Measurements from ENCODE around the gene SNAI1. TPM values are rescaled to one million over a fixed set of nuclear protein-coding genes. Genes with fewer than 3 reads are reported as not detected.
"Not testable (repeated sequence)": the region's sequence is repeated elsewhere in the genome, so short reads cannot be mapped to it uniquely, and the experiment has no call there.

SNAI1 gene
- total RNA-seq, 1 donor from 2014 or later: 13.4 TPM

DNA sequence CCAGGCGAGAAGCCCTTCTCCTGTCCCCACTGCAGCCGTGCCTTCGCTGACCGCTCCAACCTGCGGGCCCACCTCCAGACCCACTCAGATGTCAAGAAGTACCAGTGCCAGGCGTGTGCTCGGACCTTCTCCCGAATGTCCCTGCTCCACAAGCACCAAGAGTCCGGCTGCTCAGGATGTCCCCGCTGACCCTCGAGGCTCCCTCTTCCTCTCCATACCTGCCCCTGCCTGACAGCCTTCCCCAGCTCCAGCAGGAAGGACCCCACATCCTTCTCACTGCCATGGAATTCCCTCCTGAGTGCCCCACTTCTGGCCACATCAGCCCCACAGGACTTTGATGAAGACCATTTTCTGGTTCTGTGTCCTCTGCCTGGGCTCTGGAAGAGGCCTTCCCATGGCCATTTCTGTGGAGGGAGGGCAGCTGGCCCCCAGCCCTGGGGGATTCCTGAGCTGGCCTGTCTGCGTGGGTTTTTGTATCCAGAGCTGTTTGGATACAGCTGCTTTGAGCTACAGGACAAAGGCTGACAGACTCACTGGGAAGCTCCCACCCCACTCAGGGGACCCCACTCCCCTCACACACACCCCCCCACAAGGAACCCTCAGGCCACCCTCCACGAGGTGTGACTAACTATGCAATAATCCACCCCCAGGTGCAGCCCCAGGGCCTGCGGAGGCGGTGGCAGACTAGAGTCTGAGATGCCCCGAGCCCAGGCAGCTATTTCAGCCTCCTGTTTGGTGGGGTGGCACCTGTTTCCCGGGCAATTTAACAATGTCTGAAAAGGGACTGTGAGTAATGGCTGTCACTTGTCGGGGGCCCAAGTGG is 5.3 kb downstream of the SNAI1 start:
- TF ChIP-seq, protein P1, sequence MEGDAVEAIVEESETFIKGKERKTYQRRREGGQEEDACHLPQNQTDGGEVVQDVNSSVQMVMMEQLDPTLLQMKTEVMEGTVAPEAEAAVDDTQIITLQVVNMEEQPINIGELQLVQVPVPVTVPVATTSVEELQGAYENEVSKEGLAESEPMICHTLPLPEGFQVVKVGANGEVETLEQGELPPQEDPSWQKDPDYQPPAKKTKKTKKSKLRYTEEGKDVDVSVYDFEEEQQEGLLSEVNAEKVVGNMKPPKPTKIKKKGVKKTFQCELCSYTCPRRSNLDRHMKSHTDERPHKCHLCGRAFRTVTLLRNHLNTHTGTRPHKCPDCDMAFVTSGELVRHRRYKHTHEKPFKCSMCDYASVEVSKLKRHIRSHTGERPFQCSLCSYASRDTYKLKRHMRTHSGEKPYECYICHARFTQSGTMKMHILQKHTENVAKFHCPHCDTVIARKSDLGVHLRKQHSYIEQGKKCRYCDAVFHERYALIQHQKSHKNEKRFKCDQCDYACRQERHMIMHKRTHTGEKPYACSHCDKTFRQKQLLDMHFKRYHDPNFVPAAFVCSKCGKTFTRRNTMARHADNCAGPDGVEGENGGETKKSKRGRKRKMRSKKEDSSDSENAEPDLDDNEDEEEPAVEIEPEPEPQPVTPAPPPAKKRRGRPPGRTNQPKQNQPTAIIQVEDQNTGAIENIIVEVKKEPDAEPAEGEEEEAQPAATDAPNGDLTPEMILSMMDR (IDR thresholded peaks at IDR 0.05): no peak
- Mint-ChIP-seq H3K4me3 (ENCODE audit: unreplicated experiment) (peak overlapping the region; percentile 38), H3K4me1 (ENCODE audit: unreplicated experiment) (peaks cover 78% of the 10 kb centered on the region)

GRCh38 chr20:49989234-49990065 is 6.7 kb downstream of the SNAI1 start:
- peak overlapping the region; percentile 91 for H3K27ac Mint-ChIP-seq (ENCODE audit: unreplicated experiment)
- H3K4me1 Mint-ChIP-seq (ENCODE audit: unreplicated experiment): peaks cover 68% of the 10 kb centered on the region
- no peak for DNase-seq (ENCODE audit: extremely low spot score, unreplicated experiment)
- no peaks in the 10 kb centered on the region for H3K9me3 Mint-ChIP-seq (ENCODE audit: unreplicated experiment)
- TF ChIP-seq, protein P1 (IDR thresholded peaks at IDR 0.05): no peak
- H3K36me3 Mint-ChIP-seq (ENCODE audit: unreplicated experiment): peaks cover 31% of the 10 kb centered on the region
- H3K4me3 Mint-ChIP-seq (ENCODE audit: unreplicated experiment): peak overlapping the region; percentile 52
- H3K27me3 Mint-ChIP-seq (ENCODE audit: unreplicated experiment): no peaks in the 10 kb centered on the region

More for the DNA sequence above, 5.3 kb downstream of the SNAI1 start:
- Mint-ChIP-seq H3K27me3 (ENCODE audit: unreplicated experiment) (no peaks in the 10 kb centered on the region), H3K27ac (ENCODE audit: unreplicated experiment) (peak overlapping the region; percentile 91), H3K36me3 (ENCODE audit: unreplicated experiment) (peaks cover 37% of the 10 kb centered on the region), H3K9me3 (ENCODE audit: unreplicated experiment) (no peaks in the 10 kb centered on the region)
- DNase-seq (ENCODE audit: extremely low spot score, unreplicated experiment): no peak

DNA sequence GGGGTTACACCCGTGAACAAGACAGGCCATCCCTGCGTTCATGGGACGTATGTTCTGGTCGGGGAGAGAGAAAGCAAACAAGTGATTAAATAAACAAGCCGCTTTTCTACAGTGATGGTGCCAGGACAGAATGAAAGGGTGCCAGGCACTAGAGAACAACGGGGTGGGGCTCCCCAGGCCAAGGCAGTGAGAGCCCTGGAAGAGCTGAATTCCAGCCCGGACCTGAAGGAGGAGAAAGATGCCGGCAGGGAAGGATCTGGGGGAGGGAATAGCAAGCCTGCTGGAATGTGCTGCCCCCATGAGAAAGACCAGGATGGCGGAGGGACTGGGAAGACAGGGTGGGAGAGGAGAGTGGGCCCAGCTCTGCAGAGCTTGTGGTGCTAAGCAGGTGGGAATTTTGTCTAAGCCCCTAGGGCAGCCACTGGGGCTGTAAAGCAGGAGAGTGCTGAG is 7.5 kb downstream of the SNAI1 start:
- Mint-ChIP-seq H3K4me1 (ENCODE audit: unreplicated experiment) (peaks cover 59% of the 10 kb centered on the region), H3K27ac (ENCODE audit: unreplicated experiment) (peak overlapping the region; percentile 91), H3K9me3 (ENCODE audit: unreplicated experiment) (no peaks in the 10 kb centered on the region), H3K36me3 (ENCODE audit: unreplicated experiment) (peaks cover 24% of the 10 kb centered on the region), H3K4me3 (ENCODE audit: unreplicated experiment) (no peak overlapping the region), H3K27me3 (ENCODE audit: unreplicated experiment) (no peaks in the 10 kb centered on the region)
- TF ChIP-seq, protein P1 (IDR thresholded peaks at IDR 0.05): no peak
- no peak for DNase-seq (ENCODE audit: extremely low spot score, unreplicated experiment)

- TF ChIP-seq, protein P1 (IDR thresholded peaks at IDR 0.05): no peak
- no peaks in the 10 kb centered on the region for H3K9me3 Mint-ChIP-seq (ENCODE audit: unreplicated experiment)
- no peak overlapping the region for H3K4me3 Mint-ChIP-seq (ENCODE audit: unreplicated experiment)
- peaks cover 8% of the 10 kb centered on the region for H3K36me3 Mint-ChIP-seq (ENCODE audit: unreplicated experiment)
- DNase-seq (ENCODE audit: extremely low spot score, unreplicated experiment): no peak
- H3K27ac Mint-ChIP-seq (ENCODE audit: unreplicated experiment): no peak overlapping the region
- peaks cover 32% of the 10 kb centered on the region for H3K4me1 Mint-ChIP-seq (ENCODE audit: unreplicated experiment)
- H3K27me3 Mint-ChIP-seq (ENCODE audit: unreplicated experiment): no peaks in the 10 kb centered on the region
Observed at GRCh38 chr20:49993301-49993751, 10.5 kb downstream of the SNAI1 start.

GRCh38 chr20:49995586-49995985 is 12.8 kb downstream of the SNAI1 start:
- Mint-ChIP-seq H3K27ac (ENCODE audit: unreplicated experiment) (no peak overlapping the region), H3K4me3 (ENCODE audit: unreplicated experiment) (no peak overlapping the region), H3K27me3 (ENCODE audit: unreplicated experiment) (no peaks in the 10 kb centered on the region), H3K36me3 (ENCODE audit: unreplicated experiment) (no peaks in the 10 kb centered on the region), H3K4me1 (ENCODE audit: unreplicated experiment) (peaks cover 11% of the 10 kb centered on the region), H3K9me3 (ENCODE audit: unreplicated experiment) (no peaks in the 10 kb centered on the region)
- TF ChIP-seq, protein P1 (IDR thresholded peaks at IDR 0.05): no peak
- DNase-seq (ENCODE audit: extremely low spot score, unreplicated experiment): no peak

DNA sequence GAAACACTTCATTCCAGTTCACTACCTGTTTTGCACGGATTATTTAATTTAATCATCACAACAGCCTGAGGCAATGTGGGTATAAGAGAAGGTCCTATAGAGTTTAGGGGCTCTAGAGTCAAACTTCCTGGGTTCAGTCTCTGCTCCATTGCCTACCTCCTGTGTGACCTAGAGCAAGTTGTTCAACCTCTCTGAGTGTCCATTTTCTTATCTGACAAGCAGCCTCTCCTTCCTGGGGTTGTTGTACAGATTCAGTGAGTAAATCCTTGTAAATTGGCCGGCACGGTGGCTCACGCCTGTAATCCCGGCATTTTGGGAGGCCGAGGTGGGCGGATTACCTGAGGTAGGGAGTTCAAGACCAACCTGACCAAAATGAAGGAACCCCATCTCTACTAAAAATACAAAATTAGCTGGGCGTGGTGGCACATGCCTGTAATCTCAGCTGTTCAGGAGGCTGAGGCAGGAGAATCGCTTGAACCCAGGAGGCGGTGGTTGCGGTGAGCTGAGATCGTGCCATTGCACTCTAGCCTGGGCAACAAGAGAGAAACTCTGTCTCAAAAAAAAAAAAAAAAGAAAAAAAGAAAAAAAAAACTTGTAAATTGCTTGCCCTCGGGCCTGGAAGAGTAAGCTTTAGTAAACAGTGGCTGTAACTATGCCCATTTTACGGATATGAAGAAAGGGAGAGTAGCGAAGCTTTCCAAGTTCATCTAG is 15.9 kb downstream of the SNAI1 start:
- not testable (repeated sequence) for DNase-seq (ENCODE audit: extremely low spot score, unreplicated experiment); H3K27me3 Mint-ChIP-seq (ENCODE audit: unreplicated experiment); H3K4me3 Mint-ChIP-seq (ENCODE audit: unreplicated experiment); H3K4me1 Mint-ChIP-seq (ENCODE audit: unreplicated experiment); H3K9me3 Mint-ChIP-seq (ENCODE audit: unreplicated experiment); H3K27ac Mint-ChIP-seq (ENCODE audit: unreplicated experiment); H3K36me3 Mint-ChIP-seq (ENCODE audit: unreplicated experiment)

All from osteocyte (in vitro differentiated cells).